ENCODE results near the gene ZNF182. TPM values are rescaled to one million over a fixed set of nuclear protein-coding genes. Genes with fewer than 3 reads are reported as not detected.
A peak's percentile ranks its signal among the peaks of the same experiment; 100 is the strongest.
"Not testable (repeated sequence)": the region's sequence is repeated elsewhere in the genome, so short reads cannot be mapped to it uniquely, and the experiment has no call there.

ZNF182 gene
- total RNA-seq (2014; rRNA removed; shearing (Covaris generic); ENCODE audit: low replicate concordance): 6.5 and 9.6 TPM in 2 replicates

DNA sequence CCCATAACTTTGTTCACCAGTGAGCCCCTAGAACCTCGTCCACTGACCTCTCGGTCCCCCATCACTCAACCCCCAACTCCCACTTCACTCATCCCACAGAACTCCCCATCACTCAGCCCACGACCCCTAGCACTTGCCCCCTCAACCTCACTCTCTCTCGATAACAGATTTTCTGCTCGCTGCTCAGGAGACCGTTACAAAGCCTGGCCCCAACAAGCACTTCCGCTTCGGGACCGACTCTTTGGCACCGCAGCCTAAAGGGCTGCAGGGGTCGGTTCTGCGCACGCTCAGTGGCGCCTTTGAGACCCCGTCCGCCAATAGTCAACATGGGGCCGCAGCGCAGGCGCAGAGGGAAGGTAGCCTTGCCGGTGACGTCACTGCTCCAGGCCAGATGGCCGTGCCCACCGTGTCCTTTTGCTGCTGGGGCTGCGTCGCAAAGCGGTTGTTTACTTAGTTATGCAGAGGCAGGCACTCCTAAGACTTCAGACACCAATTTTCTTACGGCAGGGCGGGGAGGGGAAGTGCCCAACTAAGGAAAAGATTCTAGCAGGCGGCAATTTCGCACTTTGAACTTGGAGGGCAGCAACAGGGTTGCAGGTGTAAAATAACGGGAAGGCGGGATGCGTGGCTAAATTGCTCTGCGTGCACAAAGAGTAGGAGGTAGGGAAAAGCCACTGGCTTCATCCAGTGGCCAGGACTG lies at the start of gene ZNF182:
ZNF182 (minus strand) TSS at position 232 of the 700 bp plus-strand sequence. CDS start 1,380 bp downstream, outside the sequence.
- in situ Hi-C loops (cut with HindIII; ENCODE audit: low pct_unique_long_range_greater_than_20kb, low sequenced_read_pairs): no loop called here
- peak; percentile 89 for DNase-seq (ENCODE audit: low read depth)

DNA sequence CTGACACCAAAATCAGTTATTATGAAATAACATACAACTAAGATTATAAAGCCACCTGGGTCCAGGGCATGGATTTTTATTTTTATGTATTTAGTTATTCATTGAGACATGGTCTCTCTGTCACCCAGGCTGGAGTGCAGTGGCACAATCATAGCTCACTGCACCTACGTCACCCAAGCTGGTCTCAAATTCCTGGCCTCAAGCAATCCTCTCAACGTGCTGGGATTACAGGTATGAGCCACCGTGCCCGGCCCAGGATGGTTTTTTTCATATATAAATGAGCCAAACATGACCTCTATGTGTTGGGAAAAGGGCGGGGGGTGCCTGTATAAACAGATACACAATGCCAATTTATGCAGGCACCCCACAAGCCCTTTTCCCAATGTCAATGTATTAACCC lies 43.1 kb upstream of the ZNF182 start:
- no peak for DNase-seq (ENCODE audit: low read depth)
- in situ Hi-C loops (cut with HindIII; ENCODE audit: low pct_unique_long_range_greater_than_20kb, low sequenced_read_pairs): no loop called here

DNA sequence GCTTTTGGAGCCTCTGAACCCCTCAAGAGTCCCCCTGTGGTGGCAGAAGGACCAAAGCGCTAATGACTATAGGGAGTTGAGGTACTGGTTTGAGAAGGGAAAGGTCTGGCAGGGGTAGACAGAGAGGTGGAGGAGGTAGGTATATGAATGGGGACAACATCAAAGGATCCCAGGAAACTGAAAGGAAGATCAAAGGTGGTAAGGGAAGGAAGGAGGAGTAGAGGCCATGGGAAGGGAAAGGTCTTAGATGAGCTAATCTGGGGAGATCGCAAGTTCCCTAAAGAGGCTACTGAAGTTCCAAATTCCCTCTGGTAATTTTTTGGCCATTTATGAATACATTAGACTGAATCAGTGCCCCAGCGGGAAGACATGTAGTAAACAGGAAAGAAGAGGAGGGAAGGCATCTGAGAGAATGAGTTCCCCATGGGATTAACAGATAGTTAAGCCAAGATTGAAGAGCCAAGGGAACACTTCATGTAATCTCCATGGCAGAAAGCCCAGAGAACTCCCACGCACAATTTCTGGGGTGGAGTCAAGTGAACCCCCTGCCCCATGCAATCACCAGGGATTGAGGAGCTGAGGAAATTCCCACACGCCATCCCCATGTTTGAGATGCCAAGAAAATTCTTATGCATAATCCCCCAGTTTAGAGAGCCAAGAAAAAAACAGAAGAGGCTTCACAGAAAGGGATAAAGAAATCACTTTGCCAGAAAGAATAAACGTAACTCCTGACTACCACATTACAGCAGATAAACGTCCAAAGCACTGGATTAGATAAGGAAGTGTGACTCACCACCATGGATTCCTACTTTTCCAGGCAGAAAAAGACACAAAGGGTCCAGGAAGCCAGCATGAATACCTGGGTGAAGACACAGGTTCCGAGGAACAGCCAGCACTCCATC lies 41.9 kb upstream of the ZNF182 start:
- in situ Hi-C loops (cut with HindIII; ENCODE audit: low pct_unique_long_range_greater_than_20kb, low sequenced_read_pairs): no loop called here
- DNase-seq (ENCODE audit: low read depth): no peak

DNA sequence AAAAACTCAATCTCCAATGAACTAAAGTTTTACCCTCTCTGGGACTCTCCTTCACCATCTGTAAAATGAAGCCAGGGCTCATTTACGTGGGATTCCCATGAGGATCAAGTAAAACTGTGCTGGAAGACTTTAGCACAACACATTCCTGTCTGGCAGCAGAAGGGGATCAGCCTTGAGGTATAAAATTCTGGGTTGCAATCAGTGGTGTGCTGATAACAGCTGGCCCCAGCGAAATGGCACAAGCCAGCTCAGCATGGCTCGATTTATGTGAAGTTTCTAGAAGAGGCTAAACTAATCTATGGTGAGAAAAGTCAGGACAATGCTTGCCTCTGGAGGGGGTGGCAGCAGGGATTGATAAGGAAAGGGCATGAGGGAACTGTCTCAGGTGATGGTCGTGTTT lies 39.3 kb upstream of the ZNF182 start:
- no peak for DNase-seq (ENCODE audit: low read depth)
- in situ Hi-C loops (cut with HindIII; ENCODE audit: low pct_unique_long_range_greater_than_20kb, low sequenced_read_pairs): no loop called here

DNA sequence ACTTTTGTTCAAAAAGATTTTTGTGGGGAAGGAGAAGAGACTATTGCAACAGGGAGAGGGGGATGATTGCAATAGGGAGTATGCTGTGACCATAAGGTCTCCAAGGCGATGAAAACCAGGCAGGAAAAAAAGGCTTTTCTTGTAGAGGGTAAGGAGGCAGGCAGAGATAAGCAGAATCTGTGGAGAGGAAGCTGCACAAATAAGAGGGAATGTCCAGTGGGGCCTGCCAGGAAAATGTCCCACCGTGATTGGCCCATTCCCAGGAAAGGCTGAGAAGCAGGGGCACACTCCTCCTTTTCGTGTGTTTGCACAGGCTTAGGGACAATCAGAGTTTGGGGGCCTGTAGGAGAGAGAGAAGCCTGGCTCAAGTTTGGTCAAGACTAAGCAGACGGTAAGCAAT lies 32.1 kb upstream of the ZNF182 start:
- no peak for DNase-seq (ENCODE audit: low read depth)
- in situ Hi-C loops (cut with HindIII; ENCODE audit: low pct_unique_long_range_greater_than_20kb, low sequenced_read_pairs): no loop called here

DNA sequence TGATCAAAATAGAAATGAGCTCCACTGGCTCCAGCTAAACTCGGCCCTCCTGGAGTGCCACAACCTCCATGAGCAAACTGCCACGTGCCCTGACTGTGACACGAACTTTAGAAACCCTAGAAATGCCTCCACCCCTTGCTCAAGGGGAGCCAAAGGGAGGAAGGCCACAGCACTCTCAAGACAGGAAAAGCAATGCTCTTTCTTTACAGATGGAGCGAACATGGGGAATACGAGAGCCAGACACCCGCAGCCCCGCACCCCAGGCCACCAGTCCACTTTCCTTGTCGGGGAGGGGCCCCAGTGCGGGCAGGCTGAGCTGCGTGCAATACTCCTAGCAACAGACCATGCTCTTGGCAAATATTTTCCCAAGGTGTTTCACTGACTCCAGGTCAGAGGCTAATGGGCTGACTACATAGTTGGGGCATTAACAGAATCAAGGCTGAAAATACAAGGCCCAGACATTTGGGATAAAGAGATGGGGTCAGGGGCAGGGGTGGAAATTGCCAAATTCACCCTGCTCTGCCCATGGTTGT lies 26.9 kb upstream of the ZNF182 start:
- DNase-seq (ENCODE audit: low read depth); in situ Hi-C loops (cut with HindIII; ENCODE audit: low pct_unique_long_range_greater_than_20kb, low sequenced_read_pairs): not testable (repeated sequence)

DNA sequence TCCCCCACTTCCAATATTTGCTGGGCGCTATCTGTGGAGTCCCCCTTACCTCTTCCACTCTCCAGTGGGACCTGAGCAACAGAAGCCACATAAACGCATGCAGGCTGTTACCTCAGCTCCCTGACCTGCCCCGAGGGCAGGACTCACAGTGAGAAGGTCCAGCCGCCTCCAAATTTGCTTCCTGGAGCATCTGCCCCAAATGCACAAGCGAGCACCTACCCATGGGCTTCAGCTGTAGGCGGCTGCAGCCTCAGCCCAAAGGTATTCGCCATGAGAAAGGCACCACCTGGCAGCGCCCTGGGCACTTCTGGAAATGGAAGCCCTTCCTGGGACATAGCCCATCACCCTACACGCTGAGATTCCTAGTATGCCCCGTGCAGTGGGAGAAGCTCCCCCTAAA lies 26.4 kb upstream of the ZNF182 start:
- in situ Hi-C loops (cut with HindIII; ENCODE audit: low pct_unique_long_range_greater_than_20kb, low sequenced_read_pairs): no loop called here
- DNase-seq (ENCODE audit: low read depth): no peak

DNA sequence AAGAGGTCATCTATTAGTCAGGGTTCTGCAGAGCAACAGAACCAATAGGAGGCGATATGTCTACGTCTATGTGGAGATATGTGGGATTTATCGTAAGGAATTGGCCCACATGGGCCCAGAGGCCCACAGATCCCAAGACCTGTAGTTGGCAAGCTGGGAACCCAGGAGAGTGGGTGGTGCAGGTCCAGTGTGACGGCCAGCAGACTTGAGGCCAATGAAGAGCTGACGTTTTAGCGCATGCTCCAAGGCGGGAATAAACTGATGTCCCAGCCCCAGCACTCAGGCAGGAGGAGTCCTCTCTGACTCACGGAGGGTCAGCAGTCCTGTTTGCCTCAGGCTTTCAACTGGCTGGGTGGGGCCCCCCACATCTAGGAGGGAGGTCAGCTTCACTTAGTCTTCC lies 24.3 kb upstream of the ZNF182 start:
- in situ Hi-C loops (cut with HindIII; ENCODE audit: low pct_unique_long_range_greater_than_20kb, low sequenced_read_pairs): no loop called here
- no peak for DNase-seq (ENCODE audit: low read depth)

DNA sequence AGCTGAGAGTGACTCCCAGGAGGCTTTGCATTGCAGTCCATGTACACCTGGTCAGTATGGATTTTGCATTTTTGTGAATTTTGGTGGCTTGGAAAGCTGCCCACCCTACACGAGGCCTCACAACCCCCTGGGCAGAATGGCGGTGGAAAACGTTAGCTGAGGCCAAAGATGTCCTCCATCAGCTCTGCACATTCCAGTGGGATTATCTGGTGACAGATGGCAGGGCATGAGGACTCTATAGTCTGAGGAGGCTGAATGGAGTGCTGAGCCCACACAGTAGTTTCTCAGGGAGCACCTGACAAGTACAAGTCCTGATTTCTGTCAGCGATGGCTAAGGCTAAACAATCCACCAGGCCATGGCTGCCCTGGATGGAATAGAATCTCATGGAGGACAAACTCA lies 23.8 kb upstream of the ZNF182 start:
- DNase-seq (ENCODE audit: low read depth); in situ Hi-C loops (cut with HindIII; ENCODE audit: low pct_unique_long_range_greater_than_20kb, low sequenced_read_pairs): not testable (repeated sequence)

DNA sequence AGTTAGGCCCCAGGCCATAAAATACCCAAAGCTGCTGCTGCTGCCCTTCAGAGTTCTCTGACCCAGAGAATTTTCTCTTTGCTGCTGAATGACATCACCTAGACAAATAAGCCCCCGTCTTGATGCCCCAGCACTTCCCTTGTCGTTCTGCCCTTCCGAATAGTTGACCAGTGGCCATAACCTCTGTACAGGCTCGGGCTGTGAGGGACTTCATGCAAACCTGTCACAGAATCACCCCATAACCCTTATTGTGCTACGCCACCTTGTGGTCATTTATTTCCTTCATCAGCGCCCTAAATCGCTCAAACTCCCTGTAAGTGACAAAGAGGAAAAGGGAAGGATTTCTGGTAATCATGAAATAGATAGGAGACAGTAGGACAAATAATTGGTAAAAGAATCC lies 21.8 kb upstream of the ZNF182 start:
- DNase-seq (ENCODE audit: low read depth): peak; percentile 33
- in situ Hi-C loops (cut with HindIII; ENCODE audit: low pct_unique_long_range_greater_than_20kb, low sequenced_read_pairs): no loop called here

DNA sequence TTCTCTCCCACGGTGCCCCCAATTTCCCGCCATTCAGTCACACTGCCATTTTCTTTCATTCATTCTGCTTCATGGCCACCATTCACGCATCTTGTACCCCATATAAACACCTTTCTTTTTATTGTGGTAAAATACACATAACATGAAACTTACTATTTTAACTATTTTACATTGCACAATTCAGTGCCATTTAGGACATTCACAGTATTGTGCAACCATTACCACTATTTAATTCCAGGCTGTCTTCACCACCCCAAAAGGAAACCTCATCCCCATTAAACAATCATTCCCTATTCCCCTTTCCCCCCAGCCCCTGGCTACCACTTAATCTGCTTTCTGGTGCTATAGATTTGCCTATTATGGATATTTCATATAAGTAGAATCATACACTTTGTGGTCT lies 18.9 kb upstream of the ZNF182 start:
- in situ Hi-C loops (cut with HindIII; ENCODE audit: low pct_unique_long_range_greater_than_20kb, low sequenced_read_pairs): no loop called here

DNA sequence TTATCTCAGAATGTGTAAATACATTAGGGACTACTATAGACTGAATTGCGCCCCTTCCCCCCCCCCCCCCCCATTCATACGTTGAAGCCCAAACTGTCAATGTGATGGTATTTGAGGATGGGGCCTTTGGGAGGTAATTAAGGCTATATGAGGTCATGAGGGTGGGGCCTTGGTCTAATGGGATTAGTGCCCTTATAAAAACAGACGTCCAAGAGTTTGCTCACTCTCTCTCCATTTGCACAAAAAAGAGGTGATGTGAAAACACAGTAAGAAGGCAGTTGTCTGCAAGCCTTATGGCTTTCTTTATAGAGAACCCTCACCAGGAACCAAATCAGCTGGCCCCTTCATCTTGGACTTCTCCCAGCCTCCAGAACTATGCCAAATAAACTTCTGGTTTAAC lies 18.3 kb upstream of the ZNF182 start:
- DNase-seq (ENCODE audit: low read depth): no peak
- in situ Hi-C loops (cut with HindIII; ENCODE audit: low pct_unique_long_range_greater_than_20kb, low sequenced_read_pairs): no loop called here

More for the DNA sequence above, 18.9 kb upstream of the ZNF182 start:
- no peak for DNase-seq (ENCODE audit: low read depth)

DNA sequence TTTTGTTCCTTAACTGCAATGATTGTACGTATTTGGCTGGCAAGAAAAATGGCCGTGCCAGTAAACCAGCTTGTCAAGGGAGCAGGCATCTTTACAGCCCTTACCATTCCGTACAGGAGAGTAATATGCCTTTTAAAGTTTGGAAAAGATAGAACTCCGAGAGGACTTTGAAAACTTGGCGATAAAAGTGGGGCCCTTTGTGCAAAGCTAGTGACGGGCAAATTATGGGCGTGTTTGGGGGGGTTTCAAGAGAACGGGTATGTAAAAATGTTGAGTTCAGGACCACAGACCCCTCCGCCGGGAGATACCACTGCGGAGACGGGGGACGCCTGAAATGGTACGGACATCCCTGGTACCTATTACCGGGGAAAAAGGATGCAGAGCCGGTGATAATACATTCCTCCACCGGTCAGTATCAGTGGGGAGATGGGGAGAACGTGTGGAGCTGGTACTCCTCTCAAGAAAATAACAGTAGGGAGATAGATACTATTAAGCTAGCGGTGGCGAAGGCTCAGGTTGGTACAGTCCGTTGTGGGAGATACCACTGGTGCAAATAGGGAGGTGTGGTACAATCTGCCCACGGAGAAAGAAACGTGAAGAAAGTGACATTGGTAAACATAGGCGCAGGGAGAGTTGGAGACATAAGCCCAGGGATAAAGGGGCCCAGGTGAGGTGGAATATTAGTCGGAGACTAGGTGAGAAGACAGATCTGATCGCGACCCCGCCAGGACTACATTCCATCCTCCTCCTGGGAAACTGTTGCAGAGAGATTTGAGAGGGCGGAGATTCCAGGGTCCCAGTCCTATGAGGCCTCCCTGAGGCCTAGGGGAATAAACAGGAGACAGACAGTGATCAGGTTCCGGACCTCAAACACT lies 17.5 kb upstream of the ZNF182 start:
- DNase-seq (ENCODE audit: low read depth): peak; percentile 54

DNA sequence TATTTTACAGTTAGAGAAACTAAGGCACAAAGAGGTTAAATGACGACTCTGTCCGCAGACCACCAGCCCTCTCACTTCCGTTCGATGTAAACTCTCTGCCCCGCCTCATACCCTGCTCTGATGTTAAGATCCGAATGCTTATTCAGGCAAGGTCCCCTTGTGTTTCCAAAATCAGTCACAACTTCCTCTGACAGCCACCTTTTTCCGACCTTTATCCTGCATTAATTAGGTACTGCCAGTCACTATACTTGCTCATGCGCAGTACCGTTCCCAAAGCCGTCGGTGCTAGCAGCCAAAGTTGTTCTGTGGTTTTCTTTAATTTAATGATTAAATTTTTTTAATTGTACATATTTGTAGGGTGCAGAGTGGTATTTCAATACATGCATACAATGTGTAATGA lies 16.7 kb upstream of the ZNF182 start:
- in situ Hi-C loops (cut with HindIII; ENCODE audit: low pct_unique_long_range_greater_than_20kb, low sequenced_read_pairs); DNase-seq (ENCODE audit: low read depth): not testable (repeated sequence)

More for the DNA sequence above, 17.5 kb upstream of the ZNF182 start:
- in situ Hi-C loops (cut with HindIII; ENCODE audit: low pct_unique_long_range_greater_than_20kb, low sequenced_read_pairs): no loop called here

DNA sequence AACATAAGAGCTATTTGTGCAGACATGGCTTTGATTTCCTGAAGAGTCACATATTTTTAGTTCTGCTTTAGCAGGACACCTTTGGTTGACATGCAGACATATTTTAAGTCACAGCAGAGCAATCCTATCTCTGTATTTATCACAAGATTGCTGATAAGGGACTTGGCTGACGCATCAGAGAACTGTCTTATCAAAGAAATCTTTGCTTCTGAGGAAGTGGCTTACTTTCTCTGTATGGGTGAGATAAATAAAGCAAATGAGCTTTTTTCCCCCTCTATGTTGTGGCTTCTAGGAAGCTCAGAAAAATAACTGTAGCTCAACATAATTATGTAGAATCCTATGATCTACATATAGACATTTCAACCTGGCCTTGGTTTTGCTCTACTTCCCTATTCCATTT lies 16.1 kb upstream of the ZNF182 start:
- in situ Hi-C loops (cut with HindIII; ENCODE audit: low pct_unique_long_range_greater_than_20kb, low sequenced_read_pairs); DNase-seq (ENCODE audit: low read depth): not testable (repeated sequence)

DNA sequence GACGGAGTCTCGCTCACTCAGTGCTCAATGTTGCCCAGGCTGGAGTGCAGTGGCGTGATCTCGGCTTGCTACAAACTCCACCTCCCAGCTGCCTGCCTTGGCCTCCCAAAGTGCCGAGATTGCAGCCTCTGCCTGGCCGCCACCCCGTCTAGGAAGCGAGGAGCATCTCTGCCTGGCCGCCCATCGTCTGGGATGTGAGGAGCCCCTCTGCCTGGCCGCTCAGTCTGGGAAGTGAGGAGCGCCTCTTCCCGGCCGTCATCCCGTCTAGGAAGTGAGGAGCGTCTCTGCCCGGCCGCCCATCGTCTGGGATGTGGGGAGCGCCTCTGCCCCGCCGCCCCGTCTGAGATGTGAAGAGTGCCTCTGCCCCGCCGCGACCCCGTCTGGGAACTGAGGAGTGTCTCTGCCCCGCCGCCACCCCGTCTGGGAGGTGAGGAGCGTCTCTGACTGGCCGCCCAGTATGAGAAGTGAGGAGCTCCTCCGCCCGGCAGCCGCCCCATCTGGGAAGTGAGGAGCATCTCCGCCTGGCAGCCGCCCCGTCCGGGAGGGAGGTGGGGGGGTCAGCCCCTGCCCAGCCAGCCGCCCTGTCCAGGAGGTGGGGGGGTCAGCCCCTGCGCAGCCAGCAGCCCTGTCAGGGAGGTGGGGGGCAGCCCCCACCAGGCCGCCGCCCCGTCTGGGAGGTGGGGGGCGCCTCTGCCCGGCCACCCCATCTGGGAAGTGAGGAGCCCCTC lies 13.0 kb upstream of the ZNF182 start:
- in situ Hi-C loops (cut with HindIII; ENCODE audit: low pct_unique_long_range_greater_than_20kb, low sequenced_read_pairs); DNase-seq (ENCODE audit: low read depth): not testable (repeated sequence)

DNA sequence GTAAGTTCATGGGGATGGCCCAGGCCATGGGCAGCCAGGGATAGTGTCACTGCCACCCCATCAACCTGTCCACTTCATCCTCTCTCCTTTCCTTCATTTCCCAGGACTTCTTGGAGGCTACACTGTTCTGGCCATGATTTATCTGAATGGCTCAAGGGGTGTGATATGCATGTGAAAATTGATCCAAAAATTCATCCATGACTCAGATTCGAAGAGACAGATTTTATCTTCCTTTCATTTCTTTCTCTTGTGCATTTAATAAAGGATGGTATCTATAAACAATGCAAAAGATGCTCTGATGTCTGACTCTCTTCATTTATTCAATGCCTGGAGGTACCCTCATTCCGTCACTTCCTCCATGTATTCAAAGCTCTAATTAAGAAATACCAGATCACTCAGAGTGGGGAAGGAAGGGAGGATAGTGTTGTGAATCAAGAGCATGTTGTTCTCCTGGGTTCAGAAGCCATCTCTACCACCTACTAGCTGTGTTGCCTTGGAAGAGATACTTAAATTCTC lies 5.7 kb upstream of the ZNF182 start:
- in situ Hi-C loops (cut with HindIII; ENCODE audit: low pct_unique_long_range_greater_than_20kb, low sequenced_read_pairs); DNase-seq (ENCODE audit: low read depth): not testable (repeated sequence)
